Measurements from ENCODE around the gene LPP. TPM values are rescaled to one million over a fixed set of nuclear protein-coding genes. Genes with fewer than 3 reads are reported as not detected.

LPP gene
- polyA plus RNA-seq, 1 donor (not counting 4 experiments of a cell fraction or from before 2014, with no cell fraction given), result 16.0 TPM

DNA sequence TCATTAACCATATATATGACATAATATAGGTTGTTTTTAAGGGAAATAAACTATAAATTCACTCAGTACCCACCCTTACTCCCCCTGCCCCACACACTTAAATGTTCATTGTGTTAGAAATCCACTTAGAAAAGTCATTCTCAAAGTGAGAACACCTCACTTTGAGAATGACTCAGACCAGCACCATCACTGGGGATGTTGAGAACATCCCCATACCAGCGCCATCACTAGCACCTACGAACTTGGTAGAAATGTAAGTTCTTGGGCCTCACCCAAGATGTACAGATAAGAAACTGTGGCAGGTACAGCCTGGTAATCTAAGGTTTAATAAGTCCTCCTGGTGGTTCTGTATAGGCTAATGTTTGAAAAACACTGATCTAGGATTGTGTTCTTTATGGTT, 362.6 kb downstream of the LPP start:
- Histone ChIP-seq H3K27ac (ENCODE audit: control insufficient read depth, insufficient read depth, low read length) (no peak overlapping the region), H3K4me2 (ENCODE audit: control insufficient read depth, extremely low read depth, insufficient read depth, low read depth, low read length) (no peak overlapping the region), H3K27me3 (ENCODE audit: control insufficient read depth, extremely low read depth, insufficient read depth, low read length) (no peaks in the 10 kb centered on the region), H2AFZ (ENCODE audit: control insufficient read depth, low read length) (no peak overlapping the region), H4K20me1 (ENCODE audit: control insufficient read depth, extremely low read depth, insufficient read depth, low read length) (no peaks in the 10 kb centered on the region), H3K9me3 (ENCODE audit: control insufficient read depth, low read depth, low read length) (no peaks in the 10 kb centered on the region), H3K36me3 (ENCODE audit: control insufficient read depth in 2 of 2, extremely low read depth in 1 of 2, insufficient read depth in 2 of 2, low read length in 2 of 2) (no peaks in the 10 kb centered on the region), H3K79me2 (ENCODE audit: control insufficient read depth, insufficient read depth, low read length) (no peaks in the 10 kb centered on the region), H3K9ac (ENCODE audit: control insufficient read depth, extremely low read depth, insufficient read depth, low read length) (no peak overlapping the region), H3K4me1 (ENCODE audit: control insufficient read depth, extremely low read depth, insufficient read depth, low read length) (no peaks in the 10 kb centered on the region), H3K4me3 (ENCODE audit: control insufficient read depth in 2 of 3, extremely low read depth in 1 of 3, insufficient read depth in 2 of 3, low read depth in 1 of 3, low read length in 3 of 3) (no peak overlapping the region), H3K9me1 (ENCODE audit: control insufficient read depth, extremely low read depth, insufficient read depth, low read length) (no peaks in the 10 kb centered on the region)
- DNase-seq (ENCODE audit: low read depth, low spot score) (no peak), FAIRE-seq (no peak)
- TF ChIP-seq EZH2 (IDR thresholded peaks at IDR 0.05; ENCODE audit: low read length), result no peak
- TF ChIP-seq, protein P1, sequence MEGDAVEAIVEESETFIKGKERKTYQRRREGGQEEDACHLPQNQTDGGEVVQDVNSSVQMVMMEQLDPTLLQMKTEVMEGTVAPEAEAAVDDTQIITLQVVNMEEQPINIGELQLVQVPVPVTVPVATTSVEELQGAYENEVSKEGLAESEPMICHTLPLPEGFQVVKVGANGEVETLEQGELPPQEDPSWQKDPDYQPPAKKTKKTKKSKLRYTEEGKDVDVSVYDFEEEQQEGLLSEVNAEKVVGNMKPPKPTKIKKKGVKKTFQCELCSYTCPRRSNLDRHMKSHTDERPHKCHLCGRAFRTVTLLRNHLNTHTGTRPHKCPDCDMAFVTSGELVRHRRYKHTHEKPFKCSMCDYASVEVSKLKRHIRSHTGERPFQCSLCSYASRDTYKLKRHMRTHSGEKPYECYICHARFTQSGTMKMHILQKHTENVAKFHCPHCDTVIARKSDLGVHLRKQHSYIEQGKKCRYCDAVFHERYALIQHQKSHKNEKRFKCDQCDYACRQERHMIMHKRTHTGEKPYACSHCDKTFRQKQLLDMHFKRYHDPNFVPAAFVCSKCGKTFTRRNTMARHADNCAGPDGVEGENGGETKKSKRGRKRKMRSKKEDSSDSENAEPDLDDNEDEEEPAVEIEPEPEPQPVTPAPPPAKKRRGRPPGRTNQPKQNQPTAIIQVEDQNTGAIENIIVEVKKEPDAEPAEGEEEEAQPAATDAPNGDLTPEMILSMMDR (optimal IDR thresholded peaks at IDR 0.05 in 1 of 3, IDR thresholded peaks at IDR 0.05 in 1 of 3, conservative IDR thresholded peaks at IDR 0.05 in 1 of 3; ENCODE audit: extremely low read depth in 1 of 3, insufficient read depth in 2 of 3, low read length in 3 of 3), result no peak
- dilution Hi-C loops (cut with MboI; ENCODE audit: extremely low pct_ligation_motif_present, low sequenced_read_pairs), result no loop called here

DNA sequence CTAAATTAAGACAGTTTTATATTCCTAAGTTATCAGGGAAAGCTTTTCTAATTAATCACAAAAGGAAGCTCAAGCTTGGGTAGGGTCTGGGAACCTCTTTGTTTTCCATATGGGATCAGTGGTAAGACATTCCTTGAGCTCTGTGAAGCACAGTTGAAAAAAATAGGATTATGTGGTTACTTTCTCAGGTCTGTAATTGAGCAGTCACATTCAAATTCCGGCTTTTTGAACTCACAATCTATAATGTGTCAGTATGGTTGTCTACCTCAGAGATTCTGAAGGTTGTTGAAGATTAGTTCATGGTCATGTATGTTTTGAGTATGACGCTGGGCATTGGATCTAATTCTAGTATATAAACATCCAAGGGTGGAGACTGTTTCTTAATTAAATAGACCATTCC, 364.5 kb downstream of the LPP start:
- no peak for DNase-seq (ENCODE audit: low read depth, low spot score)
- Histone ChIP-seq H3K36me3 (ENCODE audit: control insufficient read depth in 2 of 2, extremely low read depth in 1 of 2, insufficient read depth in 2 of 2, low read length in 2 of 2) (no peaks in the 10 kb centered on the region), H3K27ac (ENCODE audit: control insufficient read depth, insufficient read depth, low read length) (no peak overlapping the region), H3K9me1 (ENCODE audit: control insufficient read depth, extremely low read depth, insufficient read depth, low read length) (no peaks in the 10 kb centered on the region), H4K20me1 (ENCODE audit: control insufficient read depth, extremely low read depth, insufficient read depth, low read length) (no peaks in the 10 kb centered on the region), H3K4me2 (ENCODE audit: control insufficient read depth, extremely low read depth, insufficient read depth, low read depth, low read length) (no peak overlapping the region), H3K9ac (ENCODE audit: control insufficient read depth, extremely low read depth, insufficient read depth, low read length) (no peak overlapping the region), H3K9me3 (ENCODE audit: control insufficient read depth, low read depth, low read length) (no peaks in the 10 kb centered on the region), H3K79me2 (ENCODE audit: control insufficient read depth, insufficient read depth, low read length) (no peaks in the 10 kb centered on the region), H2AFZ (ENCODE audit: control insufficient read depth, low read length) (no peak overlapping the region), H3K4me3 (ENCODE audit: control insufficient read depth in 2 of 3, extremely low read depth in 1 of 3, insufficient read depth in 2 of 3, low read depth in 1 of 3, low read length in 3 of 3) (no peak overlapping the region), H3K4me1 (ENCODE audit: control insufficient read depth, extremely low read depth, insufficient read depth, low read length) (no peaks in the 10 kb centered on the region), H3K27me3 (ENCODE audit: control insufficient read depth, extremely low read depth, insufficient read depth, low read length) (no peaks in the 10 kb centered on the region)
- dilution Hi-C loops (cut with MboI; ENCODE audit: extremely low pct_ligation_motif_present, low sequenced_read_pairs), result no loop called here
- FAIRE-seq, result no peak
- TF ChIP-seq, protein P1 (optimal IDR thresholded peaks at IDR 0.05 in 1 of 3, IDR thresholded peaks at IDR 0.05 in 1 of 3, conservative IDR thresholded peaks at IDR 0.05 in 1 of 3; ENCODE audit: extremely low read depth in 1 of 3, insufficient read depth in 2 of 3, low read length in 3 of 3), result no peak
- no peak for TF ChIP-seq EZH2 (IDR thresholded peaks at IDR 0.05; ENCODE audit: low read length)

All from keratinocyte (primary cell).